Measurements from ENCODE around the gene CHST13.

GRCh38 chr3:126554560-126555525 lies 30.9 kb downstream of the CHST13 start:
- no peak for TF ChIP-seq CTCF (IDR thresholded peaks at IDR 0.05)
- TF ChIP-seq POLR2A (IDR thresholded peaks at IDR 0.05) = no peak
